ENCODE measurements around the gene S100A7A.

The S100A7A gene

DNA sequence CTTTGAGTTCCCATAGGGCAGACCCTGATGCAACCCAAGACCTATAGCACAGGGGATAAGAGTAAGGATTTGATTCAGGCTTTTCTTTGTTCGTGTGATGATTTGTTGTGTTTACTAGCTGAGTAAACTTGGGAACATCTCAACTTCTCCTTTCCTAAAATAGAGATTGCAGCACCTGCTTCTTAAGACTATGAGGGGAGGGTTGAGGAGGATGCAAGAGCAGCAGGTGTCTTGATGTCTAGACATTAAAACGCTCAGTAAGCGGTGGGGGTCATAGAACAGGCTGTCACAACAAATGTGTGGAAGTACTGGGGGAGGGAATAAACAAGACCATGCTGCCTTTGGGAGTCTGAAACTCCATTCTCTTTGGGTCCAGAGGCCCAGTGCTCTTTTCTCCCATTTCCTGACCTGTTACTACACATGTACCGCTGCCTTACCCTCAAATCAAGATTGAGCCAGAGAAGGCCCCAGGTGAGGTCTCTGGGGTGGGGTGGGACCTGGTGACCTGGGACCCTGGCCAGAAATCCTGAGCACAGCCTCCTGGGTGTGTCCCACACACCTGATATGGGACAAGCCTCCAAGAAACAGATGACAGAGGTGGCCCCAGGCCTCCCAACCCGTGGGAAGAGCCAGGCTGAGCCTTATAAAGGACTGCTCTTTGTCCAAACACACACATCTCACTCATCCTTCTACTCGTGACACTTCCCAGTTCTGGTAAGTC, at the start of gene S100A7A:
TSS of gene S100A7A (plus strand) at position 671 of the 721 bp plus-strand sequence. CDS start 1,563 bp downstream, outside the sequence.
- in situ Hi-C loops (cut with MboI; ENCODE audit: low pct_unique_long_range_greater_than_20kb, low sequenced_read_pairs, unreplicated experiment), result no loop called here
- DNase-seq (ENCODE audit: low spot score), result no peak
- TF ChIP-seq, protein P1, sequence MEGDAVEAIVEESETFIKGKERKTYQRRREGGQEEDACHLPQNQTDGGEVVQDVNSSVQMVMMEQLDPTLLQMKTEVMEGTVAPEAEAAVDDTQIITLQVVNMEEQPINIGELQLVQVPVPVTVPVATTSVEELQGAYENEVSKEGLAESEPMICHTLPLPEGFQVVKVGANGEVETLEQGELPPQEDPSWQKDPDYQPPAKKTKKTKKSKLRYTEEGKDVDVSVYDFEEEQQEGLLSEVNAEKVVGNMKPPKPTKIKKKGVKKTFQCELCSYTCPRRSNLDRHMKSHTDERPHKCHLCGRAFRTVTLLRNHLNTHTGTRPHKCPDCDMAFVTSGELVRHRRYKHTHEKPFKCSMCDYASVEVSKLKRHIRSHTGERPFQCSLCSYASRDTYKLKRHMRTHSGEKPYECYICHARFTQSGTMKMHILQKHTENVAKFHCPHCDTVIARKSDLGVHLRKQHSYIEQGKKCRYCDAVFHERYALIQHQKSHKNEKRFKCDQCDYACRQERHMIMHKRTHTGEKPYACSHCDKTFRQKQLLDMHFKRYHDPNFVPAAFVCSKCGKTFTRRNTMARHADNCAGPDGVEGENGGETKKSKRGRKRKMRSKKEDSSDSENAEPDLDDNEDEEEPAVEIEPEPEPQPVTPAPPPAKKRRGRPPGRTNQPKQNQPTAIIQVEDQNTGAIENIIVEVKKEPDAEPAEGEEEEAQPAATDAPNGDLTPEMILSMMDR (IDR thresholded peaks at IDR 0.05; ENCODE audit: extremely low read depth, insufficient read depth, missing control alignments), result no peak

DNA sequence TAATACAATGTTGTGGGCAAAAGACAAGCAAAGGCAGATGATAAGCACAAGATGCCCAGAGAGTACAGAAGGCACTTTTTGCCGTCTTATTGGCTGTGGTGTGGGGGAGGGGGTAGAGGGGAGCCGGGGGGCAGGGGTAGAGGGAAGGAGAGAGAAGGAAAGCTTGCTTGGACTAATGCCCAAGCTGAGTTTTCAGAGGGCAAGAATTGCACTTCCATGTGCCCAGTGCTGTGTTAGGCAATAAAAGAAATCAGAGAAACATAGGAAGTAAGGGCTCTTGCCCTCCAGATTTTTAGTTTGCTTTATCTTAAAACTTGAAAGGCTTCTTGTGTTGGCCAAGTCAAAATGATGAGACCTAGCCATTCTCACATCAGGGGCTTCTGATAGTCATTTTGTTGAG, 49.2 kb upstream of the S100A7A start:
- no peak for DNase-seq (ENCODE audit: low spot score)
- TF ChIP-seq, protein P1 (IDR thresholded peaks at IDR 0.05; ENCODE audit: extremely low read depth, insufficient read depth, missing control alignments), result no peak
- in situ Hi-C loops (cut with MboI; ENCODE audit: low pct_unique_long_range_greater_than_20kb, low sequenced_read_pairs, unreplicated experiment), result loop anchor here (10.0 kb wide), 1 partner anchor 118 kb away; no protein-coding TSS in a partner anchor

DNA sequence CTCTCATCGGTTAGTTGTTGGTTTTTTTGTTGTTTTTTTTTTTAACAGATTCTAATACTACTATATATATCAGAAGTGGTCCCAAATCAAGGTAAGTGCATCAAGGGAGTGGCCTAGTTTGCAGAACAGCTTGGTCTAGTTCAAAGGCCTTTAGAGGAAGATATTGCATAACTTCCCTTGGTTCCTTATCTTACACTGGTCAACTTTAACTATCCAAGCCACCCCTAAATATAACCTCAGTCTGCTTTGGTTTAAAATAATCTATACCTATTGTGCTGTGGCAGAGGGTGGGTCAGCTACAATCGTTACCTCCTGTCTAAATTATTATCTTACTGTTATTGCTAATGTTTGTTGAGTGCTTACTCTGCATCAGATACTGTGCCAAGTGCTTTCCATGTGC, 47.8 kb upstream of the S100A7A start:
- DNase-seq (ENCODE audit: low spot score), result no peak
- in situ Hi-C loops (cut with MboI; ENCODE audit: low pct_unique_long_range_greater_than_20kb, low sequenced_read_pairs, unreplicated experiment), result loop anchor here (10.0 kb wide), 1 partner anchor 116 kb away; no protein-coding TSS in a partner anchor
- TF ChIP-seq, protein P1 (IDR thresholded peaks at IDR 0.05; ENCODE audit: extremely low read depth, insufficient read depth, missing control alignments), result no peak

DNA sequence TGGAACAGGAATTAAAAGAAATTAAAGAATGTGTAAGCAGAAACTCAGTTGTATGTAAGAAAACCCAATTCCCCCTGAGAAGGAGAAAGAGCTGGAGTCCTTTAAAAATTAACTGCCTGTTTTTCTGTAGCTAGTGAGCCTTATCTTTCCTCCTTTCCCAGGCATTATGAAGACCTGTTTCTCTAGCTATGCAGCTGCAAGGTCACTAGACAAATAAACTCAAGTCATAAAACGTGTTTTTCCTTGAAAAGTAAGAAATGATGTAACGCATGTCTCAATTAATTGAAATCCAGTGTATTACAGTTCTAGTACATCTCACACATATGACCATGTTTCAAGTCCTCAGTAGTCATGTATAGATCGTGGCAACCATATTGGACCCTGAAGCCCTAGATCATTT, 46.2 kb upstream of the S100A7A start:
- in situ Hi-C loops (cut with MboI; ENCODE audit: low pct_unique_long_range_greater_than_20kb, low sequenced_read_pairs, unreplicated experiment), result no loop called here
- TF ChIP-seq, protein P1 (IDR thresholded peaks at IDR 0.05; ENCODE audit: extremely low read depth, insufficient read depth, missing control alignments), result no peak
- no peak for DNase-seq (ENCODE audit: low spot score)

DNA sequence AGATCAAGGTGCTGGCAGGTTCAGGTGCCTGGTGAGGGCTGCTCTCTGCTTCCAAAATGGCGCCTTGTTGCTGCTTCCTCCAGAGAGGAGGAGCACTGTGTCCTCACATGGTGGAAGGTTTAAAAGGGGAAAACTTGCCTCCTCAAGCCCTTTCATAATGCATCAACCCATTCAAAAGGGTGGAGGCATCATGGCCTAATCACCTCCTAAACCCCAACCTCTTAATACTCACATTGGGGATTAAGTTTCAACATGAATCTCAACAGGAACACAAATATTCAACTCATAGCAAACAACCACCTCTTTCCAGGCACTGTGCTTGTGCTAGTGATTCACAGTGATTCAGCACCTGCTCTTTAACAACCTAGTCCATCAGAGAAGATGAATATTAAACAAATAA, 45.1 kb upstream of the S100A7A start:
- DNase-seq (ENCODE audit: low spot score), result no peak
- TF ChIP-seq, protein P1 (IDR thresholded peaks at IDR 0.05; ENCODE audit: extremely low read depth, insufficient read depth, missing control alignments), result no peak
- in situ Hi-C loops (cut with MboI; ENCODE audit: low pct_unique_long_range_greater_than_20kb, low sequenced_read_pairs, unreplicated experiment), result no loop called here

DNA sequence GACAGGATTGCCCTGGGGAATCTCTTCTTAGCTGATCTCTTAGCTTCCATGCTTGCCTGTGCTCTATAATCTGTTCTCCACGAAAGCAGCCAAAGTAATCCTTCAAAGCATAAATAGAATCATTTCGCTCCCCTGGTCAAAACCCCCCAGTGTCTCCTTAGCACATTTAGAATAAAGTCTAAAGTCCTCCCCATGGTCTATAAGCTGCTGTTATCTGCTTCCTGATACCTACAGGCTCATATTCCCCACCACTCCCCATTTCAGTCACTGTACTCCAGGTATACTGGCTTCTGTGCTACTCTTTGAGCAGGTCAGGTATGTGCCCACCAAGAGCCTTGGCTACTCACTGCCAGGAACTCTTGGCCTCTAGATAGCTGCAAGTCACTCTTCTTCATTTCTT, 43.7 kb upstream of the S100A7A start:
- no peak for DNase-seq (ENCODE audit: low spot score)
- TF ChIP-seq, protein P1 (IDR thresholded peaks at IDR 0.05; ENCODE audit: extremely low read depth, insufficient read depth, missing control alignments), result no peak
- in situ Hi-C loops (cut with MboI; ENCODE audit: low pct_unique_long_range_greater_than_20kb, low sequenced_read_pairs, unreplicated experiment), result no loop called here

Measured in GM13977 (cell line).